Muscle of leg (tissue), 11 donors: Measurements from ENCODE around the gene PACS2. TPM values are rescaled to one million over a fixed set of nuclear protein-coding genes. Genes with fewer than 3 reads are reported as not detected.
A peak's percentile ranks its signal among the peaks of the same experiment; 100 is the strongest.

Experiments
- DNase-seq: peaks from one replicate; pipeline ENCODE4 v3.0.0; 2013
- H3K27ac ChIP-seq: one replicate; pipeline ENCODE4 v1.5.1; 2013; ENCODE audit warnings: mild to moderate bottlenecking, low read length, control low read depth
- H3K27me3 ChIP-seq: one replicate; pipeline ENCODE4 v1.6.1; 2013; ENCODE audit warnings: low read length; ENCODE audit not compliant: control insufficient read depth, insufficient read depth
- H3K36me3 ChIP-seq: one replicate; pipeline ENCODE4 v1.6.1; 2013; ENCODE audit warnings: low read length; ENCODE audit not compliant: control insufficient read depth, insufficient read depth
- H3K4me1 ChIP-seq: one replicate; pipeline ENCODE4 v1.6.1; 2013; ENCODE audit warnings: low read length; ENCODE audit not compliant: control insufficient read depth, insufficient read depth
- H3K4me3 ChIP-seq: one replicate; pipeline ENCODE4 v1.5.1; 2013; ENCODE audit warnings: low read length, control low read depth
- H3K9me3 ChIP-seq: replicated peaks from 2 replicates; pipeline ENCODE4 v1.6.1; 2013; ENCODE audit warnings: low read depth, low read length; ENCODE audit not compliant: control insufficient read depth
- WGBS: methylation state at CpG from one replicate; pipeline ENCODE4 v1.1.5; 2013; ENCODE audit warnings: missing lambda C conversion rate; ENCODE audit not compliant: insufficient coverage; 5-methylcytosine and 5-hydroxymethylcytosine counted together
- polyA plus RNA-seq, 8 donors: library from polyadenylated mRNA; unstranded; fragments of 120-200 nt; gene quantifications; one replicate each; pipeline versions ENCODE4 v1.2.1 to v1.2.3, GENCODE V29; 2013; ENCODE audit warnings: inconsistent platforms in 1 of 8, low replicate concordance in 1 of 8; ENCODE audit not compliant: insufficient read length in 8 of 8, insufficient read depth in 1 of 8
- total RNA-seq: library from RNA; stranded (reverse); fragments of 120-200 nt; gene quantifications from one replicate; pipeline ENCODE4 v1.2.4, GENCODE V29; 2013

Gene PACS2
- total and polyA plus RNA-seq, 9 donors = 66.2 to 110 (median 86.5) TPM

- no peak for DNase-seq
- WGBS = 86% methylated on average over 11 of the region's 11 CpGs
- H3K27ac ChIP-seq = no peak overlapping the region
- no peaks in the 10 kb centered on the region for H3K27me3 ChIP-seq
- H3K4me3 ChIP-seq = no peak overlapping the region
- H3K36me3 ChIP-seq = peaks cover 16% of the 10 kb centered on the region
- H3K9me3 ChIP-seq = no peaks in the 10 kb centered on the region
- H3K4me1 ChIP-seq = no peaks in the 10 kb centered on the region
Measured at GRCh38 chr14:105349992-105350391, 35.4 kb downstream of the PACS2 start.

GRCh38 chr14:105350450-105351244 lies 36.1 kb downstream of the PACS2 start:
- Histone ChIP-seq H3K9me3 (no peaks in the 10 kb centered on the region), H3K4me3 (no peak overlapping the region), H3K27me3 (no peaks in the 10 kb centered on the region), H3K36me3 (peaks cover 23% of the 10 kb centered on the region), H3K4me1 (no peaks in the 10 kb centered on the region), H3K27ac (no peak overlapping the region)
- no peak for DNase-seq
- 84% methylated on average over 30 of the region's 37 CpGs for WGBS

- no peak for DNase-seq
- Histone ChIP-seq H3K27ac (no peak overlapping the region), H3K9me3 (no peaks in the 10 kb centered on the region), H3K4me3 (no peak overlapping the region), H3K36me3 (peaks cover 30% of the 10 kb centered on the region), H3K4me1 (no peaks in the 10 kb centered on the region), H3K27me3 (no peaks in the 10 kb centered on the region)
- WGBS = no CpG with 5 or more reads among the region's 3 CpGs
Measured at GRCh38 chr14:105351410-105351809, 36.9 kb downstream of the PACS2 start.

GRCh38 chr14:105351920-105352851 lies 37.6 kb downstream of the PACS2 start:
- no peaks in the 10 kb centered on the region for H3K9me3 ChIP-seq
- H3K4me3 ChIP-seq = no peak overlapping the region
- DNase-seq = peak; percentile 85
- H3K36me3 ChIP-seq = peaks cover 30% of the 10 kb centered on the region
- H3K4me1 ChIP-seq = no peaks in the 10 kb centered on the region
- 53% methylated on average over 16 of the region's 26 CpGs for WGBS
- H3K27me3 ChIP-seq = no peaks in the 10 kb centered on the region
- H3K27ac ChIP-seq = no peak overlapping the region

GRCh38 chr14:105353136-105353535 lies 38.6 kb downstream of the PACS2 start:
- H3K36me3 ChIP-seq = peaks cover 33% of the 10 kb centered on the region
- no peak overlapping the region for H3K4me3 ChIP-seq
- no peak overlapping the region for H3K27ac ChIP-seq
- H3K4me1 ChIP-seq = no peaks in the 10 kb centered on the region
- no peak for DNase-seq
- H3K9me3 ChIP-seq = no peaks in the 10 kb centered on the region
- H3K27me3 ChIP-seq = no peaks in the 10 kb centered on the region
- no CpG with 5 or more reads among the region's 10 CpGs for WGBS

GRCh38 chr14:105354541-105354940 lies 40.0 kb downstream of the PACS2 start:
- H3K4me3 ChIP-seq = no peak overlapping the region
- no peaks in the 10 kb centered on the region for H3K9me3 ChIP-seq
- H3K36me3 ChIP-seq = peaks cover 30% of the 10 kb centered on the region
- DNase-seq = no peak
- WGBS = 92% methylated on average over 18 of the region's 20 CpGs
- H3K27ac ChIP-seq = no peak overlapping the region
- no peaks in the 10 kb centered on the region for H3K27me3 ChIP-seq
- no peaks in the 10 kb centered on the region for H3K4me1 ChIP-seq

GRCh38 chr14:105355049-105355575 lies 40.6 kb downstream of the PACS2 start:
- no peaks in the 10 kb centered on the region for H3K9me3 ChIP-seq
- no peak overlapping the region for H3K4me3 ChIP-seq
- peaks cover 30% of the 10 kb centered on the region for H3K36me3 ChIP-seq
- no peak for DNase-seq
- 83% methylated on average over 25 of the region's 27 CpGs for WGBS
- H3K27me3 ChIP-seq = no peaks in the 10 kb centered on the region
- no peaks in the 10 kb centered on the region for H3K4me1 ChIP-seq
- no peak overlapping the region for H3K27ac ChIP-seq

GRCh38 chr14:105355850-105356604 lies 41.5 kb downstream of the PACS2 start:
- Histone ChIP-seq H3K27ac (no peak overlapping the region), H3K9me3 (no peaks in the 10 kb centered on the region), H3K4me3 (no peak overlapping the region), H3K27me3 (no peaks in the 10 kb centered on the region), H3K4me1 (no peaks in the 10 kb centered on the region), H3K36me3 (peaks cover 35% of the 10 kb centered on the region)
- 59% methylated on average over 15 of the region's 22 CpGs for WGBS
- no peak for DNase-seq

GRCh38 chr14:105356927-105357326 lies 42.4 kb downstream of the PACS2 start:
- 55% methylated on average over 9 of the region's 9 CpGs for WGBS
- H3K4me3 ChIP-seq = no peak overlapping the region
- H3K9me3 ChIP-seq = no peaks in the 10 kb centered on the region
- no peaks in the 10 kb centered on the region for H3K27me3 ChIP-seq
- DNase-seq = no peak
- H3K36me3 ChIP-seq = peaks cover 36% of the 10 kb centered on the region
- H3K27ac ChIP-seq = no peak overlapping the region
- no peaks in the 10 kb centered on the region for H3K4me1 ChIP-seq
